GM13977 (cell line): ENCODE data around the gene MBTPS1.

Source experiments
- DNase-seq: peaks from one replicate; pipeline ENCODE4 v3.0.0; 2012; ENCODE audit warnings: low spot score
- in situ Hi-C: fragments of 300-500 bp; cut with MboI; formaldehyde crosslinking; loops from one replicate; pipeline ENCODE4 v1.12.0; 2022; ENCODE audit warnings: low sequenced_read_pairs, low pct_unique_long_range_greater_than_20kb, mixed read lengths, inconsistent platforms; ENCODE audit not compliant: unreplicated experiment
- TF ChIP-seq, protein P1 (sequence below): IDR thresholded peaks from 2 replicates; pipeline ENCODE4 v1.5.1; 2012; ENCODE audit warnings: mild to moderate bottlenecking, control low read depth; ENCODE audit not compliant: insufficient read depth; ENCODE audit errors: extremely low read depth, missing control alignments

MBTPS1 gene

GRCh38 chr16:84080813-84081212, 35.9 kb downstream of the MBTPS1 start:
- in situ Hi-C loops: no loop called here
- no peak for DNase-seq
- TF ChIP-seq, protein P1, sequence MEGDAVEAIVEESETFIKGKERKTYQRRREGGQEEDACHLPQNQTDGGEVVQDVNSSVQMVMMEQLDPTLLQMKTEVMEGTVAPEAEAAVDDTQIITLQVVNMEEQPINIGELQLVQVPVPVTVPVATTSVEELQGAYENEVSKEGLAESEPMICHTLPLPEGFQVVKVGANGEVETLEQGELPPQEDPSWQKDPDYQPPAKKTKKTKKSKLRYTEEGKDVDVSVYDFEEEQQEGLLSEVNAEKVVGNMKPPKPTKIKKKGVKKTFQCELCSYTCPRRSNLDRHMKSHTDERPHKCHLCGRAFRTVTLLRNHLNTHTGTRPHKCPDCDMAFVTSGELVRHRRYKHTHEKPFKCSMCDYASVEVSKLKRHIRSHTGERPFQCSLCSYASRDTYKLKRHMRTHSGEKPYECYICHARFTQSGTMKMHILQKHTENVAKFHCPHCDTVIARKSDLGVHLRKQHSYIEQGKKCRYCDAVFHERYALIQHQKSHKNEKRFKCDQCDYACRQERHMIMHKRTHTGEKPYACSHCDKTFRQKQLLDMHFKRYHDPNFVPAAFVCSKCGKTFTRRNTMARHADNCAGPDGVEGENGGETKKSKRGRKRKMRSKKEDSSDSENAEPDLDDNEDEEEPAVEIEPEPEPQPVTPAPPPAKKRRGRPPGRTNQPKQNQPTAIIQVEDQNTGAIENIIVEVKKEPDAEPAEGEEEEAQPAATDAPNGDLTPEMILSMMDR: no peak

- no peak for DNase-seq
- TF ChIP-seq, protein P1: no peak
- in situ Hi-C loops: no loop called here
Observed at GRCh38 chr16:84080378-84080777, 36.4 kb downstream of the MBTPS1 start.

DNA sequence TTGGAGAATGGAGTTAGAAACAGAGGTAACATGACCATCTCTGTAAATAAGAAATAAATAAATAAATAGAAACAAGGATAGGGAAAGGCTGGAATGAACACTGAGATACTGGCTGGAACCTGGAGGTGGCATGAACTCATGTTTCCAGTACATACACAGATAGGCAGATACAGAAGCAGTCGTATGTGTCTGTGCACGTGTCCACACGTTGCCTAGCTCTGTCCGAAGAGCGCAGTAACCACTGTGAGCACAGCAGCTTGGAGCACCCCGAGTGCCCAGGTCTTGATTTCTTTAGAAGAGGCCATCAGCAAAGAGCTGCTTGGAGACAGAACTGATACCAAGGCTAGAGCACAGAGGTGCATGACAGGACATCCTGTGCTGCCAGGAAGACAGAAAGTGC, 37.1 kb downstream of the MBTPS1 start:
- in situ Hi-C loops: no loop called here
- no peak for DNase-seq
- TF ChIP-seq, protein P1: no peak

DNA sequence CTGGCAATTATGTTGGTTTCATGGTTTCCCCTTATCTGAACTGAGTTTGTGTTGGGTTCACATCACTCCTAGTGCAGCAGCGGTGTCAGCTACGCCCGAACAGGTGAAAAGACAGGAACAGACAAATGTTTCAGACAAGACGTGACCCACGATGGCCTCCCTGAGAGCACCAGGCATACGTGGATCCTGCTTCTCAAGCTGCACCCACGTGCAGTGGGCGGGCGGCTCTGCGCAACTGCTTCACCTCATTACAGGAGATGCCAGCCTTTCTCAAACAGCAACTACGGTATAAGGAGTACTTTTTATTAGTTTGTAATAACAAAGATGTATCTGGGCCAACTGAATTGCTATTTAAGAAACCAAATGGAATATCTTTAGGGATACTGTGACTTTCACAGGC, 41.4 kb downstream of the MBTPS1 start:
- in situ Hi-C loops: no loop called here
- DNase-seq: no peak
- TF ChIP-seq, protein P1: no peak

DNA sequence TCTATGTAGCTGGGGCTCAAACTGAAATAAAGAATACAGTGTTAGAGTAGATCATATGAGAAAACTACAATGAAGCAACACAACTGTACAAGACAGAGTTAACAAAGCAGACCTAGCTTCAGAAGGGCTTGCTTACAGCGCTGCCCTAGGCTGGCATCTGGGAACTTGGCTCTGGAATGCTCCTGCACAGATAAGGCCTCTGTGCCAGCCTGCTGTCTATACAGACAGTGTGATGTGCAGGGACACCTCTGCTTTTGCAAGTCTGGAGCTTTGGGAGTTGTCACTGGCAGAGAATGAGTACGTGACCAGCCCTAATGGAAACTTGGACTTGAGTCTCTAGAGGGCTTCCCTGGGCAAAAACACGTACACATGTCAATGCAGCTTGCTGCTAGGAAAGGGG, 42.0 kb downstream of the MBTPS1 start:
- TF ChIP-seq, protein P1: no peak
- in situ Hi-C loops: loop anchor here (25.0 kb wide), 1 partner anchor 112 kb away; the partner anchor contains the start of genes NECAB2 and OSGIN1
- no peak for DNase-seq

DNA sequence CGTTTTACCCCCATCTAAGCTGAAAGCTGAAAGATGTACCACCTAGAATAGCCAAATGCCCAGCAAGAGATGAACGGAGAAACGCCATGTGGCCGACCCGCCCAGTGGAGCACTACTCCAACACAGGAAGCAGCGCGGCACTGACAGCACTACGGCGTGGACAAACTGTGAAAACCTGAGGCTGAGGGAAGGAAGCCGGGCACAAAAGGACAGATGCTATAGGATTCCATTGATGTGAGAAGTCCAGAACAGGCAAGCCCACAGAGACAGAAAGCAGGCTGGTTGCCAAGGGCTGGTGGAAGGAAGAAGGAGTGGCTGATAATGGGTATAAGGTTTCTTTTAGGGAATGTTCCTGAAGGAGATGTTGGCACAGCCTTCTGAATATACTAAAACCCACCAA, 44.7 kb downstream of the MBTPS1 start:
- in situ Hi-C loops: loop anchor here (25.0 kb wide), 1 partner anchor 110 kb away; the partner anchor contains the start of genes NECAB2 and OSGIN1
- TF ChIP-seq, protein P1: no peak
- DNase-seq: no peak

GRCh38 chr16:84071121-84071520, 45.6 kb downstream of the MBTPS1 start:
- in situ Hi-C loops: loop anchor here (25.0 kb wide), 1 partner anchor 109 kb away; the partner anchor contains the start of genes NECAB2 and OSGIN1
- no peak for DNase-seq
- TF ChIP-seq, protein P1: no peak
